Activated T-cell treated with anti-CD3 and anti-CD28 coated beads, Interleukin-2, amount 50 U/mL, for 48 hours (primary cell): Measurements from ENCODE around the gene L1CAM.
"Not testable (repeated sequence)": the region's sequence is repeated elsewhere in the genome, so short reads cannot be mapped to it uniquely, and the experiment has no call there.

Experiments
- DNase-seq, 2 experiments: peaks; one replicate each; pipeline ENCODE4 v3.0.0-alpha.2; 2020

Gene L1CAM

DNA sequence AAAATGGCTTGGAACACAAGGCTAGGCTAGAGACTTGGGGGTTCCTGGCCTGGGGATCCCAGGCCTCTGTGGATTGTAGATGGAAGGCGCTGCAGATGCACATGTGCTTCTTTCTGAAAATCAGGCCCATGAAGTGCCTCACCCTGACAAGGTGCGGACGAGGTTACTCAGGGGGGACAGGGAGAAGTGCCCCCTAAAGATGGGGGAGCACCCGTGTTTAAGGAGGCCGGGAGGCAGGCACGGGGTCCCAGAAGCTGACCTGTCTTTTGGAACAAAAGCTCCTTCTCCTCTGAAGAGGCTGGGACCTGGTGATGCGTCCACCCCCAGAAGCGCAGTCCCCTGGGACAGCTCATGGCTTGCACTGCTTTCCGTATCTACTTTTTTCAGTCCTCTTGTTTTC lies 58.1 kb downstream of the L1CAM start:
- DNase-seq: no peak

DNA sequence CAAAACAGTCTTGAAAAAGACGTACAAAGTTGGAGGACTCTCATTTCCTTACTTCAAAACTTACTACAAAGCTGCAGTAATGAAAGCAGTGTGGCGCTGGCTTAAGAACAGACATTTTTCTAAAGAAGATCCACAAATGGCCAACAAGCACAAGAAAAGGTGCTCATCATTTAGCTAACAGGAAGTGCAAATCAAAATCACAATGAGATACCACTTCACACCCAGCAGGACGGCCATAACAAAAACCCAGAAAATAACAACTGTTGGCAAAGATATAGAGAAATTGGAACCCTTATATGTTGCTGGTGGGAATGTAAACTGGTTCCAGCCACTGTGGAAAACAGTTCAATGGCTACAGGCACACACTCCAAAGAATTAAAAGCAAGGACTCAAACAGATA lies 59.0 kb downstream of the L1CAM start:
- DNase-seq: no peak

DNA sequence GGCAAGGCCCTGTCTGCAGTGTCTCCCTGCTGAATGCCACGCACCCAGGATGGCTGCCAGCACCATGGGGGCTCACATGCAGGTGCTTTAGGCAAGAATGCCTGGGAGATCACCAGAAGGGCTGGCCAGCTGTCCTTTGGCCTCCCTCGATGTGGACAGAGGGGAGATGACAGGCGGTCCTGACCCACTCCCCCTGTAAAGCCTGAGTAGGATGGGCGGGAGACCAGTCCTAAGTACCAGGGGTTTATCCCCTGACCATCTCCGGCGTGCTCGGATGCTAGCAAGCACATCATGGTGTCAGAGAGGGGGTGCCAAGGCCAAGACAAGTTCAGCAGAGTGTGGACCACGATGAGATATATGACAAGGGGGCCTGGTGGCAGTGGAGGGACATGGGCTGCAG lies 60.9 kb downstream of the L1CAM start:
- no peak for DNase-seq

DNA sequence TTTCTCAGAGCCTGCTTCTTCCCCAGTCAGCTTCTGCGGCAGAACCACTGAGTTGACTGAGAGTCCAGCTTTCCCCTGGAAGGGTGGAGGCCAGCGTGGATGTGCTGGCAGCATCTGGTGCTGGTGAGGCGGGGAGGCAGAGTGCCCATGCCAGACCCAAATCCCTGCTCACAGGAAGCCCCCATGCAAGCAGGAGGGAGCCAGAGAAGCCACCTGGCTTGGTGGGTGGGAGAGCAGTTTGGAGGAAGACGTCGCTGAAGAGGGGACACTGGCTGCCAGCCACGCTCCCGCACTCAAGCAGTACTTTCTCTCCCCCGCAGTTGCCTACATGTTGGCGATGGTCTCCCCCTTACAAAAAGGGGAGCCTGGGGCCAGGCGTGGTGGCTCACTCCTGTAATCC lies 61.6 kb downstream of the L1CAM start:
- DNase-seq: no peak

DNA sequence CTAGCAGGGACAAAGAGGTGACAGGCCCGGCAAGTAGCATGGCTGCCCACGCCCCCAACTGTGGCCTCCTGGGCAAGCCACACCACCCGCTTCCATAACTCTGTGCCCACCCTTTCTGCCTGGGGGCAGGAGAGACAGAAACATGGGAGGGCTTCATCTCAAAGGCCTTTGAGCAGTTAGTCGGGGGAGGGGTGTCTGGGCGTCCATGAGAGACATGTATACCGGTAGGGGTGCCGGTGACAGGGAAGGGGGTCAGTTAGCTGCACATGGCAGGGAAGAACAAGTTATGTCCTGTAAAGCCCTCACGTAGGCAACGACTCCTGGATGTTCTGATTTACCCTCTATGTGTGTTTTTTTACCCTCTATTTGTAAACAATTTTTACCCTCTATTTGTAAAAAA lies 64.9 kb downstream of the L1CAM start:
- DNase-seq: no peak

DNA sequence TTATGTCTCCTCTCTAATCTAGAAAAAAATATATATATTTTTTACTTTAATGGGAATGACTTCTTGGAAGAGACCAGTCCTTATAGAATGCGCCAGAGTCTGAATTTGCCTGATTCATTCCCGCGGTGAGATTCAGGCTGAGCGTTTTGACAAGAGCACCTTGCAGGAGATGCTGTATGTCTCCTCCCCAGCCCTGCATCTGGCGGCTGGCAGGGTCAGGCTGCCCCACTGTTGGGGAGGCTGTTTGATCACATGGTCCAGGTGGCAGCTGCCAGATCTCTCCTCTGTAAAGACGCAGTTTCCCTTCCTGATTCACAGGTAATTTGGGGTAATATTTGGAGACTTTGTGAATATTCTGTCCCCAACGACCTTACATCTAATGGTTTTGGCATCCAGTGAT lies 65.4 kb downstream of the L1CAM start:
- DNase-seq: no peak

DNA sequence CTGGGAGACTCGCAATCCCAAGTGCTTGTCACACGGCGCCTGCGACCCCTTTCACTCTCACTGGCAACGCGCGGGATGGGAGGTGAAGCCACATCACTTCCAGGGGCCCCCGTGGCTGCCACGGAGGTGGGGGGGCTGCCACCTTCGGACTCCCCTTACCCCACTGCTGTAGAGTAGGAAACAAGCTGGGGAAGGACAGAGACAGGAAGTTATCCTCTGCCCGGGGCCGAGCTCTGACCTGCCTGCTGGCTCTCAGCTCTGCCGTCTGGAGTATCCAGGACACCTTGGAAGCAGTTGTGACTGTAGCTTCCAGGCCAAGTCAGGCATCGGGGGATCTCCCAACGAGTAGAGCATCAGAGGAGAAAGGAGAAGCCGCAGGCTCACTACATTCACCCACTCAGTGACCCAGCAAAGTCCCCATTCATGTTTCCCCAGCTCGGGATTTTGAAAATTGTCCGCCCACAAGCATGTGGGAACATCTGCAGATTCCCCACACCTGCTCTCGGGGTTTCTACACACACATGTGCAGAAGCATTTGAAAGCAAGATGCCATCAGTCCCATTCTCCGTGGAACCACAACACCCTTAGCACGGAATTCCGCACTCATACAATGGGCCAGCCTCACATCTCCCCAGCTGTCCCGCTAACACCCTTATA lies 66.5 kb downstream of the L1CAM start:
- no peak for DNase-seq

DNA sequence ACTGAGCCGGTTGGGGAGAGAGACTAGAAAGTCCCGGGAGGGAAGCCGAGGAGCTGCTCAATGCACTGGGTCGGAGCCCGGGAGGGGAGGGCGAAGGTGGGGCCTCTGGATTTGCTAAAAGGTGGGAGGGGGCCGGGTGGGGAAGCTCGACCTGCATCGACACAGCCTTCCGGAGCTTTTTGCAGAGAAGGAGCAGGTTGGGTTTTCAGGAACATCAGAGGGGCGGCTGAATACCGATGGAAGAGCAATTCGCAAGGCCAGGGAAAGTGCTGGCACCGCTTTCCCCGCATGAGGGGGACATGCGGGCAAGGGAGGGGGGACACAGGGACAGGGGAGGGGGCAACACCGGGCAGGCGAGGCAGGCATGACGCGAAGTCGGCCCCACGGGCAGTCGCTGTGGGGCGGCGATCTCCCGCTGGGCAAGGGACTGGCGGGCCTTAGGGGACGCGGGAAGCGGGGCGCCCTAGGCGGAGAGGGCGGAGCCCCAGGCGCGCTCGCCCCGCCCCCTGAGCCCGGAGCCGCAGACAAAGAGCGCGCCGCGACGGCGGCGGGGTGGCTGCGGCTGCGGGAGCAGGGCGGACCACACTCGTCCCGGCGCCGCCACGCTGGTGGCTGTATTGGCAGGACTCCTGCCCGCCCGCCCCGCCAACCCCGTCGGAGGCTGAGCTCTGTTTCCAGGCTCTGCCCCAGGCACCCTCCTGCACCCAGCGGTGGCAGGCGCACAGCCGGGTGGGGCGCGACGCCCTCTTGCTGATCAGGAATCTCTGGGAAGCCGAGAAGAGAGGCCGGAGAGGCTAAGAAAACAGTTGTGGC lies 67.2 kb downstream of the L1CAM start:
- DNase-seq: peak; percentile 56 to 71

DNA sequence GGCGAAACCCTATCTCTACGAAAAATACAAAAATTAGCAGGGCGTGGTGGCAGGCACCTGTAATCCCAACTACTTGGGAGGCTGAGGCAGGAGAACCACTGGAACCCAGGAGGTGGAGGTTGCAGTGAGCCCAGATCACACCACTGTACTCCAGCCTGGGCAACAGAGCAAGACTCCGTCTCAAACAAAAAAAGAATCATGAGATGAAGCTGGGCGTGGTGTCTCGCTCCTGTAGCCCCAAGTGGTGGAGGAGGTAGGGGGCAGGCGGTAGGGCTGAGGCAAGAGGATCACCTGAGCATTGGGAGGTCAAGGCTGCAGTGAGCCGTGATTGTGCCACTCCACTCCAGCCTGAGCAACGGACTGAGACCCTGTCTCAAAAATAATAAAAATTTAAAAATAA lies 67.9 kb downstream of the L1CAM start:
- DNase-seq: not testable (repeated sequence)

DNA sequence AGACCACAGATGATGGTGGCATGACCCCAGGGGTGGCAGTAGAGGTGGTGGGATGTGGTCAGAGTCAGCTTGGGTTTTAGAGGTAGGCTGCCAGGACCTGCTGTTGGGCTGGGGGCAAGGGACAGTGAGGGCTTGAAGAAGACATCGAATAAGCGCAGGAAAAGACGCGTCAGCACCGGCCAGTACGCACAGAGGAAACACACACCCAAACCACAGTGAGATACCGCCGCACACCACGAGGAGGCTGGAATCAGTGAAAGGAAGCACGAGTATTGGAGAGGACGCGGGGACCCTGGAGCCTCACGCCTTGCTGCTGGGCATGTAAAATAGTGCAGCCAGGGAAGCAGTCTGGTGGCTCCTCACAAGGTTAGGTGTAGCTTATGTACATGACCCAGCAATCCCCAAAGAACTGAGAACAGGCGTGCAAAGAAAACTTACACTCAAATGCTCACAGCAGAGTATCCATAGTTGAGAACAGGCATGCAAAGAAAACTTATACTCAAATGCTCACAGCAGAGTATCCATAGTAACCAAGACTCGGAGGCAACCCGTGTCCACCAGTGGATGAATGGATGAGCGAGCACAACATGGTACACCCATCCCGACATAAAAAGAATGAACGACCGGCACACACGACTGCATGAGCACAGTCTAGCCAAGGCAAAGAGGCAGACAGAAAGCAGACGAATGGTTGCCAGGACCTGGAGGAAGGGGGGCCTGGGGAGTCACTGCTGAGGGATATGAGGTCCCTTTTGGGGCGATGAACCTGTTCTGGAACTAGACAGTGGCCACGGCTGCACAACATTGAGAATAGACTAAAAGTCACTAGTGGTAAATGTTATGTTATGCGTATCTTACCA lies 68.9 kb downstream of the L1CAM start:
- DNase-seq: peak; percentile 53 to 54

DNA sequence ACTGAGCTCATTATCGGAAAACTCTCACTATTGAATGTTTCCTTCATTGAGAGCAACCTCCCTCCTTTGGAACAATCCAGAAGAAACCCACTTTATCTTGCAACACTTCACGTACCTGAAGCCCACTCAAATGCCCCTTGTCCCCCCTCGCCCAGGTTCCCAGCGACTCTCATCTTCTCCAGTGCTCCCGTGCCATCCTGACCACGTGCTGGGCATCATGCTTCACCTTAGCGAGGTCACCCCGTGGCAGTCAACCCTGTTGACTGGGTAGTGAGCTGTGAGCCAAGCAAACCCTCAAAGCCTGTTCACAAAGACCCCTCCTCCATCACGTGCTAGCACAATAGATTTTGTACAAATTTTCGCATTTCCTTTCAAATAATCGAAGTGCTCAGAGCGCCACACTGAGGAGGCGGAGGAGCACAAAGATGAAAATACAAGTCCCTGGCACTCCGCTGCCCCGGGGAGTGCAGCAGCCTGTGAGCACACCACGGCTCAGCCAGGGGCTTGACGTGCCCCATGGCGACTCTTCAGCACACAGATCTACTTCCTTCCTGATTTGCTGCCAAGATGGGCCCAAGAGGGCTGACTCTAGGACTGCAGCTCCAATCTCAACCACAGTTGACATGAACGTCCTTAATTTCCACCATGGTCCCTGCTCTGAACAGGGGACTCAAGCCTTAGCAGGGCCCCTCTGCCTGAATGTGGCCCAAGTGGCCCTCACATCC lies 71.2 kb downstream of the L1CAM start:
- no peak for DNase-seq

DNA sequence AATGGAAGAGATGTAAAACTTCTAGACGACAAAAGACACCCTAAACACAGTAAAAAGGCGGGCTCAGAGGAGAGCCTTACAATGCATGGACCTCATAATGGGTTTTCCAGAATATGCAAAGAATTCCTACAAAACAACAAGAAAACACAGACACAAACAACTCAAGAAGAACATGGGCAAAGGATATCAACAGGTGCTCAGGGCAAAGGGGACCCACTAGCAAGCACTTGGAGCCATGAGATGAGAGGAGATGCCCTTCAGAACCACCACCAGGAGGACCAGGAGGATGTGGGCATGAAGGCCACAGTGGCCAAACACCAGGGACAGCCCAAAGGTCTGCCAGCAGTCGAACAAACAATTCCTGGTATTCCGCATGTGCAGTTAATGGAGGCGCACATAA lies 72.8 kb downstream of the L1CAM start:
- DNase-seq: no peak

DNA sequence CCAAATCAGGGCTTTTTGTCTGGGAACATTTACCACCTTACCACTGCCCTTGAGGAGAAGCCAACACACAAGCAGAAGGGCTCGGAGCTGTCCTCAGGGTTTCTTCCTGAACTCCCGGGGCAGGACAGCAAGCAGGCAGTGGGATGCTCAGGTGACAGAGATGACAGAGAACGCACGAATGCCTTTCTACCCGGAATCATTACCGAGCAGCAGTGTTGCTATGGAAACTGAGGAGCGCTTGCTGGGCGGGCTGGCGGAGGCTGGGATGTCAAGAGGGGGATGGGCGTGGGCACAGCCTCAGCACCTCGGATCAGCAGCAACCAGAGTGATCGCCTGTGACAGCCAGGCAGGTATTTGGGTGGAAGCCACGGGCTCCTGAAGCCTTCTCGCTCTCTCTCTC lies 73.8 kb downstream of the L1CAM start:
- DNase-seq: no peak
